Measurements from ENCODE around the gene NDUFB6. TPM values are rescaled to one million over a fixed set of nuclear protein-coding genes. Genes with fewer than 3 reads are reported as not detected.

The NDUFB6 gene
- total RNA-seq, 1 experiment from 2014 or later: 60.2 TPM

GRCh38 chr9:32589083-32589723, 16.2 kb upstream of the NDUFB6 start:
- H3K4me3 Mint-ChIP-seq: no peak overlapping the region
- Histone ChIP-seq H3K4ac (ENCODE audit: low read depth, low read length) (no peak overlapping the region), H4K20me1 (ENCODE audit: control insufficient read depth, insufficient read depth, insufficient read length) (no peaks in the 10 kb centered on the region), H3K14ac (ENCODE audit: insufficient read depth, low read length) (no peak overlapping the region), H3K9ac (ENCODE audit: extremely low read depth, insufficient read length, low read length) (no peak overlapping the region), H3K27ac (ENCODE audit: insufficient read length, low read depth, low read length) (no peak overlapping the region), H3K4me2 (ENCODE audit: insufficient read depth, insufficient read length, low read length) (no peak overlapping the region), H2BK5ac (ENCODE audit: insufficient read length, low read length) (no peak overlapping the region), H2BK12ac (ENCODE audit: insufficient read length, low read depth, low read length) (no peak overlapping the region), H4K5ac (ENCODE audit: insufficient read length, low read depth, low read length) (no peak overlapping the region), H2BK15ac (ENCODE audit: low read depth, low read length) (no peak overlapping the region), H3K79me1 (ENCODE audit: insufficient read depth, low read depth, low read length, poor library complexity, severe bottlenecking) (no peaks in the 10 kb centered on the region), H3K18ac (ENCODE audit: insufficient read length, low read depth, low read length) (no peak overlapping the region), H3T11ph (ENCODE audit: low read length) (no peak overlapping the region), H2BK20ac (ENCODE audit: low read depth, low read length, poor library complexity, severe bottlenecking) (no peak overlapping the region), H4K91ac (ENCODE audit: insufficient read length, low read depth, low read length) (no peak overlapping the region), H4K8ac (replicated peaks; ENCODE audit: insufficient read length, low read depth, low read length) (no peak overlapping the region), H2AK5ac (ENCODE audit: insufficient read length, low read length) (no peak overlapping the region), H3K23me2 (ENCODE audit: insufficient read length, low read depth, low read length, poor library complexity, severe bottlenecking) (no peaks in the 10 kb centered on the region), H3K56ac (ENCODE audit: insufficient read length, low read depth, low read length) (no peak overlapping the region), H3K79me2 (ENCODE audit: insufficient read depth, low read length) (no peaks in the 10 kb centered on the region), H3K23ac (ENCODE audit: insufficient read length, low read depth, low read length) (no peak overlapping the region), H3K9me3 (ENCODE audit: control insufficient read depth, low read depth, low read length) (no peaks in the 10 kb centered on the region), H3K27me3 (ENCODE audit: insufficient read depth, low read length) (no peaks in the 10 kb centered on the region), H3K4me1 (ENCODE audit: insufficient read depth, low read length) (no peaks in the 10 kb centered on the region), H2BK120ac (ENCODE audit: low read depth, low read length, poor library complexity, severe bottlenecking) (no peak overlapping the region), H2AFZ (ENCODE audit: low read length) (no peak overlapping the region)
- WGBS (ENCODE audit: extremely low coverage, insufficient read length, low lambda C conversion rate): no CpG with 5 or more reads among the region's 6 CpGs
- H3K4me1 Mint-ChIP-seq: no peaks in the 10 kb centered on the region
- H3K9me3 Mint-ChIP-seq: peaks cover 3 to 4% of the 10 kb centered on the region in 2 experiments; a peak in 2 of 5 replicates
- no peak overlapping the region for H3K27ac Mint-ChIP-seq
- H3K36me3 Mint-ChIP-seq (ENCODE audit: insufficient read depth in 1 of 3, low read depth in 3 of 3): no peaks in the 10 kb centered on the region
- peaks cover 2% of the 10 kb centered on the region for H3K27me3 Mint-ChIP-seq (ENCODE audit: low read depth)
- TF ChIP-seq CTCF (conservative IDR thresholded peaks at IDR 0.05): peak; percentile 66
- no peak for DNase-seq

All from H9 (cell line).